ENCODE data around the gene ZRANB1. TPM values are rescaled to one million over a fixed set of nuclear protein-coding genes. Genes with fewer than 3 reads are reported as not detected.
A peak's percentile ranks its signal among the peaks of the same experiment; 100 is the strongest.
"Not testable (repeated sequence)": the region's sequence is repeated elsewhere in the genome, so short reads cannot be mapped to it uniquely, and the experiment has no call there.

Gene ZRANB1
- total RNA-seq, 1 experiment from 2014 or later, result 12.5 TPM

DNA sequence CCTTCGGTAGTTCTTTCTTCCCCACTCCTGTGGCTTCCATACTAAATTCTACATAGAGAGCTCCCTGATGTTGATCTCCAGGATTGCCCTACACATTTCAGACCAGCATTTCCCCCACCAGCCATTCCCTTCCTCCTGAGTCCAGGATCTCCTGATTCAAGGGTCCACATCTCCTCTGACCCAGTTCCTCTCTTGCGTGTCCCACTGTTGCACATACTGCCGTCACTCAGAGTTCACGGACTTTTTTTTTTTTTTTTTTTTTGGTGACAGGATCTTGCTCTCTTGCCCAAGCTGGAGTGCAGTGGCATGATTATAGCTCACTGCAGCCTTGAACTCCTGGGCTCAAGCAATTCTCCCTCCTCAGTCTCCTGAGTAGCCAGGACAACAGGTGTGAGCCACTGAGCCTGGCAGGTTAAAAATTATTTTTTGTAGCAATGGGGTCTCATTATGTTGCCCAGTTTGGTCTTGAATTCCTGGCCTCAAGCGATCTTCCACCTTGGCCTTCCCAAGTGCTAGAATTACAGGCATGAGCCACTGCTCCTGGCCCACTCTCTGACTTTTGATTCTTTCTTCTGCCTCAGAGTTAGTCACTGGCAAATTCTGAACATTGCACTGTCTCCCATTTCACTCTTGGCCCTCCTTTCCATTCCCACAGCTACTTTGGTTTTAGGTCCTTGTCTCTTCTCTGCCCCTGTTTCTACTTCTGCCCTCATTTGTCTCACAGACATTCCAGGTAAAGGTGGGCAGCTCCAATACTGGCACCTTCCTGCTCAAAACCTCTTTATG, 29.6 kb upstream of the ZRANB1 start:
- BruUV-seq (replicated peaks), result no TSS peak
- intact Hi-C loops (cut with micrococcal nuclease; ENCODE audit: unreplicated experiment), result no loop called here
- Mint-ChIP-seq H3K27me3 (ENCODE audit: unreplicated experiment) (peaks cover 21% of the 10 kb centered on the region), H3K9me3 (ENCODE audit: low read depth, unreplicated experiment) (no peaks in the 10 kb centered on the region), H3K27ac (ENCODE audit: unreplicated experiment) (no peak overlapping the region), H3K36me3 (ENCODE audit: insufficient read depth, unreplicated experiment) (peaks cover 14% of the 10 kb centered on the region), H3K4me3 (ENCODE audit: low read depth, unreplicated experiment) (no peak overlapping the region), H3K4me1 (ENCODE audit: low read depth, unreplicated experiment) (peaks cover 12% of the 10 kb centered on the region)
- TF ChIP-seq, protein P1, sequence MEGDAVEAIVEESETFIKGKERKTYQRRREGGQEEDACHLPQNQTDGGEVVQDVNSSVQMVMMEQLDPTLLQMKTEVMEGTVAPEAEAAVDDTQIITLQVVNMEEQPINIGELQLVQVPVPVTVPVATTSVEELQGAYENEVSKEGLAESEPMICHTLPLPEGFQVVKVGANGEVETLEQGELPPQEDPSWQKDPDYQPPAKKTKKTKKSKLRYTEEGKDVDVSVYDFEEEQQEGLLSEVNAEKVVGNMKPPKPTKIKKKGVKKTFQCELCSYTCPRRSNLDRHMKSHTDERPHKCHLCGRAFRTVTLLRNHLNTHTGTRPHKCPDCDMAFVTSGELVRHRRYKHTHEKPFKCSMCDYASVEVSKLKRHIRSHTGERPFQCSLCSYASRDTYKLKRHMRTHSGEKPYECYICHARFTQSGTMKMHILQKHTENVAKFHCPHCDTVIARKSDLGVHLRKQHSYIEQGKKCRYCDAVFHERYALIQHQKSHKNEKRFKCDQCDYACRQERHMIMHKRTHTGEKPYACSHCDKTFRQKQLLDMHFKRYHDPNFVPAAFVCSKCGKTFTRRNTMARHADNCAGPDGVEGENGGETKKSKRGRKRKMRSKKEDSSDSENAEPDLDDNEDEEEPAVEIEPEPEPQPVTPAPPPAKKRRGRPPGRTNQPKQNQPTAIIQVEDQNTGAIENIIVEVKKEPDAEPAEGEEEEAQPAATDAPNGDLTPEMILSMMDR (IDR thresholded peaks at IDR 0.05; ENCODE audit: unreplicated experiment), result no peak
- CTCF ChIA-PET, result no interaction called here
- no peak for DNase-seq

DNA sequence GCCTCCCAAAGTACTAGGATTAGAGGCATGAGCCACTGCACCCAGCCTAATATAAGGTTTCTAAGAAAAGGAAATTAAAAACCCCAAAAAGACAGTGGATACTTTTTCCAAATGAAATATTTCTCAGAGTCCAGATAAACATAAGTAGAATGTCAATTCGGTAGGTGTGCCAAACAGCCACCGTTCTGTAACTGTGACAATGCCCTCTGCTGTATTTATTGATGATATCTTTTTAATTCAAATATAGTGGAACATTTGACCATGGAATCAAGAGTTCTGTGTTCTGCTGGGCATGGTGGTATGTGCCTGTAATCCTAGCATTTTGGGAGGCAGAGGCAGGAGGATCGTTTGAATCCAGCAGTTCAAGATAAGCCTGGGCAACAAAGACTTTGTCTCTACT, 28.8 kb upstream of the ZRANB1 start:
- BruUV-seq (replicated peaks), result no TSS peak
- TF ChIP-seq, protein P1 (IDR thresholded peaks at IDR 0.05; ENCODE audit: unreplicated experiment), result no peak
- H3K27ac Mint-ChIP-seq (ENCODE audit: unreplicated experiment), result no peak overlapping the region
- no peak for DNase-seq
- H3K27me3 Mint-ChIP-seq (ENCODE audit: unreplicated experiment), result peaks cover 21% of the 10 kb centered on the region
- H3K9me3 Mint-ChIP-seq (ENCODE audit: low read depth, unreplicated experiment), result no peaks in the 10 kb centered on the region
- no peak overlapping the region for H3K4me3 Mint-ChIP-seq (ENCODE audit: low read depth, unreplicated experiment)
- H3K4me1 Mint-ChIP-seq (ENCODE audit: low read depth, unreplicated experiment), result peaks cover 12% of the 10 kb centered on the region
- peaks cover 23% of the 10 kb centered on the region for H3K36me3 Mint-ChIP-seq (ENCODE audit: insufficient read depth, unreplicated experiment)
- CTCF ChIA-PET, result no interaction called here
- intact Hi-C loops (cut with micrococcal nuclease; ENCODE audit: unreplicated experiment), result no loop called here

DNA sequence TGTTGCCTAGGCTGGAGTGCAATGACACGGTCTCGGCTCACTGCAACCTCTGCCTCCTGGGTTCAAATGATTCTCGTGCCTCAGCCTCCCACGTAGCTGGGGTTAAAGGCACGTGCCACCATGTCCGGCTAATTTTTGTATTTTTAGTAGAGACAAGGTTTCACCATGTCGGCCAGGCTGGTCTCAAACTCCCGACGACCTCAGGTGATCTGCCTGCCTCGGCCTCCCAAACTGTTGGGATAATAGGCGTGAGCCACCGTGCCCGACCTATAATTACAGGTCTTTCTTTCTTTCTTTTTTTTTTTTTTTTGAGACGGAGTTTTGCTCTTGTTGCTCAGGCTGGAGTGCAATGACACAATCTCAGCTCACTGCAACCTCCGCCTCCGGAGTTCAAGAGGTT, 27.5 kb upstream of the ZRANB1 start:
- intact Hi-C loops (cut with micrococcal nuclease; ENCODE audit: unreplicated experiment); H3K4me3 Mint-ChIP-seq (ENCODE audit: low read depth, unreplicated experiment); DNase-seq; H3K27ac Mint-ChIP-seq (ENCODE audit: unreplicated experiment); H3K9me3 Mint-ChIP-seq (ENCODE audit: low read depth, unreplicated experiment); BruUV-seq (replicated peaks): not testable (repeated sequence)
- Mint-ChIP-seq H3K4me1 (ENCODE audit: low read depth, unreplicated experiment) (peaks cover 12% of the 10 kb centered on the region), H3K27me3 (ENCODE audit: unreplicated experiment) (peaks cover 21% of the 10 kb centered on the region), H3K36me3 (ENCODE audit: insufficient read depth, unreplicated experiment) (peaks cover 30% of the 10 kb centered on the region)
- CTCF ChIA-PET, result interaction anchor here (0.6 kb wide), 1 partner anchor 23 kb away, joined by 3 read pairs; no protein-coding TSS in a partner anchor

DNA sequence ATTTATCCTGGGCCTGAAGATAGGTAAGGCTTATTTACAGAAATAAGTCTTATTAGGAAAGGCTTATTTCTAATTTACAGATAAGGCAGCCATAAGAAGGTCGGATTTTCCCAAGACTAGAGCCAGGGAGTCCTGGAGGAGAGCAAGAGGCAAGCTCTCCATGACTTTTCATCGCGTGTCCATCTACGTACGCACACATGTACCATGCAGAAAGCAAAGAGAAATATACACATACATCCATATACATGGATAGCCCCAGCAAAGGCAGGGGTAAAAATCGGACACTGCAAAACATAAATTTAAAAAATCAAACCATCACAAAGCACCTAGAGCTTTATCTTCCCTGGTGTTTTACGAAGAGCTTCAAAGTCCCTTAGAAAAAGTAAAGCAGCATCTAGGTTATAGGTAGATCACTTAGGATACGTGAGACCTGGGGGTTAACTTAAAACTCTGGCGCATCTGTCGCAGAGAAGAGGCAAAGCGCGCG, 25.8 kb upstream of the ZRANB1 start:
- H3K4me1 Mint-ChIP-seq (ENCODE audit: low read depth, unreplicated experiment), result peaks cover 20% of the 10 kb centered on the region
- H3K36me3 Mint-ChIP-seq (ENCODE audit: insufficient read depth, unreplicated experiment), result peaks cover 30% of the 10 kb centered on the region
- TSS peak; percentile 89 for BruUV-seq (replicated peaks)
- peak overlapping the region; percentile 80 for H3K4me3 Mint-ChIP-seq (ENCODE audit: low read depth, unreplicated experiment)
- CTCF ChIA-PET, result interaction anchor here (0.6 to 1.3 kb wide), 2 partner anchors 52 to 55 kb away, joined by 3 to 6 read pairs; no protein-coding TSS in a partner anchor
- H3K9me3 Mint-ChIP-seq (ENCODE audit: low read depth, unreplicated experiment), result no peaks in the 10 kb centered on the region
- no peak for DNase-seq
- TF ChIP-seq, protein P1 (IDR thresholded peaks at IDR 0.05; ENCODE audit: unreplicated experiment), result no peak
- intact Hi-C loops (cut with micrococcal nuclease; ENCODE audit: unreplicated experiment), result loop anchor here (5.0 kb wide), 1 partner anchor 114 kb away; the partner anchor contains the start of gene ABRAXAS2
- peaks cover 16% of the 10 kb centered on the region for H3K27me3 Mint-ChIP-seq (ENCODE audit: unreplicated experiment)
- peak overlapping the region; percentile 88 for H3K27ac Mint-ChIP-seq (ENCODE audit: unreplicated experiment)
